K562 (cell line): ENCODE results near the gene HFE. TPM values are rescaled to one million over a fixed set of nuclear protein-coding genes. Genes with fewer than 3 reads are reported as not detected.
A peak's percentile ranks its signal among the peaks of the same experiment; 100 is the strongest.

Experiments used
- CREM ChIP-seq: IDR thresholded peaks from 2 replicates; pipeline ENCODE4 v1.6.1; 2014; ENCODE audit warnings: antibody characterized with exemption, low read depth
- HNRNPK ChIP-seq: fragments of 200-400 bp; formaldehyde crosslinking; IDR thresholded peaks from one replicate; pipeline ENCODE4 v1.6.1; 2018; ENCODE audit warnings: mild to moderate bottlenecking, low read depth, low read length; ENCODE audit not compliant: poor library complexity, severe bottlenecking
- LCOR ChIP-seq: sonication (generic); formaldehyde crosslinking; IDR thresholded peaks from 2 replicates; pipeline ENCODE4 v1.8.0; 2022; ENCODE audit warnings: mild to moderate bottlenecking, missing genetic modification reagents
- MTA2 ChIP-seq: fragments of 450-650 bp; IDR thresholded peaks from 2 replicates; pipeline ENCODE4 v1.6.1; 2016; ENCODE audit warnings: low read depth
- NBN ChIP-seq: fragments of 450-650 bp; IDR thresholded peaks from 2 replicates; pipeline ENCODE4 v1.6.1; 2016; ENCODE audit warnings: low read depth, mild to moderate bottlenecking
- NFIC ChIP-seq: fragments of 450-650 bp; IDR thresholded peaks from 2 replicates; pipeline ENCODE4 v1.6.1; 2017; ENCODE audit warnings: mild to moderate bottlenecking, inconsistent platforms
- PHTF2 ChIP-seq: fragments of 250-450 bp; sonication (Bioruptor Pico); IDR thresholded peaks from 2 replicates; pipeline ENCODE4 v1.5.0; 2021; ENCODE audit warnings: mild to moderate bottlenecking
- SIX5 ChIP-seq, 2 experiments: IDR thresholded peaks; 2 replicates each; pipeline ENCODE4 v1.6.1; 2011; ENCODE audit warnings: low read length in 2 of 2, borderline replicate concordance in 1 of 2, low read depth in 1 of 2, mild to moderate bottlenecking in 1 of 2, moderate library complexity in 1 of 2; ENCODE audit not compliant: insufficient read depth in 1 of 2
- SMAD2 ChIP-seq: fragments of 150-350 bp; IDR thresholded peaks from 2 replicates; pipeline ENCODE4 v1.6.1; 2014; ENCODE audit warnings: low read depth, mild to moderate bottlenecking, low read length
- TEAD1 ChIP-seq, 2 experiments: fragments of 450-650 bp in 1 of 2; sonication (generic) in 1 of 2; formaldehyde crosslinking; IDR thresholded peaks; 2 replicates each; pipeline versions ENCODE4 v1.4.0 to v1.8.0; 2020 to 2022; ENCODE audit warnings: mild to moderate bottlenecking in 2 of 2, missing genetic modification reagents in 1 of 2
- ZNF174 ChIP-seq: fragments of 250-450 bp; sonication (Bioruptor Pico); IDR thresholded peaks from 2 replicates; pipeline ENCODE4 v1.4.0; 2020; ENCODE audit warnings: mild to moderate bottlenecking
- ZNF3 ChIP-seq: fragments of 250-450 bp; sonication (Bioruptor Pico); IDR thresholded peaks from 2 replicates; pipeline ENCODE4 v1.5.0; 2021; ENCODE audit warnings: mild to moderate bottlenecking, moderate library complexity
- ZNF780A ChIP-seq: fragments of 250-450 bp; sonication (Bioruptor Pico); IDR thresholded peaks from 2 replicates; pipeline ENCODE4 v1.5.0; 2021; ENCODE audit warnings: mild to moderate bottlenecking
- polyA plus RNA-seq, 8 experiments: library from polyadenylated mRNA; depleted of rRNA in 4 of 8; stranded (reverse) in 5 of 8; unstranded in 3 of 8; fragments of >200 nt; fragmentation: Nextera tagmentation in 2 of 8; fragmentation: Illumina TruSeq in 1 of 8; extraction: Ambion mirVana in 2 of 8; extraction: Trizol in 1 of 8; gene quantifications; 2 replicates each; pipeline versions ENCODE4 v1.2.1 to v1.2.3, GENCODE V29; 2011 to 2014; ENCODE audit warnings: inconsistent platforms in 1 of 8, missing spikeins in 1 of 8
- total RNA-seq, 7 experiments: library from RNA; depleted of rRNA in 6 of 7; stranded (reverse); fragments of >200 nt in 6 of 7; fragmentation: Illumina TruSeq in 2 of 7; extraction: Trizol in 2 of 7; gene quantifications; 2 replicates each; pipeline versions ENCODE4 v1.2.1 to v1.2.3, GENCODE V29; 2011 to 2021; ENCODE audit warnings: low replicate concordance in 1 of 7
- TF ChIP-seq, protein P1 (sequence below), 2 experiments: fragments of 150-350 bp in 1 of 2; IDR thresholded peaks; 2 replicates each; pipeline ENCODE4 v1.6.1; 2012 to 2016; ENCODE audit warnings: low read depth in 2 of 2, low read length in 2 of 2, mild to moderate bottlenecking in 1 of 2, moderate library complexity in 1 of 2
- TF ChIP-seq, protein P2 (sequence below), 3 experiments: IDR thresholded peaks in 2 of 3; conservative IDR thresholded peaks in 1 of 3; 2 replicates each; pipeline ENCODE4 v1.5.1; 2011 to 2012; ENCODE audit warnings: low read length in 3 of 3, mild to moderate bottlenecking in 3 of 3, control low read depth in 2 of 3, improper control_type of control experiment in 1 of 3, inconsistent platforms in 1 of 3, low read depth in 1 of 3, mixed read lengths in 1 of 3, moderate library complexity in 1 of 3; ENCODE audit not compliant: insufficient read depth in 2 of 3
- TF ChIP-seq, protein P3 (sequence below): fragments of 250-450 bp; sonication (Bioruptor Pico); IDR thresholded peaks from 2 replicates; pipeline ENCODE4 v1.8.0; 2021; ENCODE audit warnings: mild to moderate bottlenecking, moderate library complexity
- TF ChIP-seq, protein P4 (sequence below): fragments of 450-650 bp; IDR thresholded peaks from 2 replicates; pipeline ENCODE4 v1.6.1; 2016
- TF ChIP-seq, protein P5 (sequence below): sonication (generic); IDR thresholded peaks from 2 replicates; pipeline ENCODE4 v1.6.1; 2016

The HFE gene
- total and polyA plus RNA-seq, 9 of the 15 experiments (the other 6 are each of a cell fraction or from before 2014, with no cell fraction given) = 0.14 to 1.2 (median 0.76) TPM

DNA sequence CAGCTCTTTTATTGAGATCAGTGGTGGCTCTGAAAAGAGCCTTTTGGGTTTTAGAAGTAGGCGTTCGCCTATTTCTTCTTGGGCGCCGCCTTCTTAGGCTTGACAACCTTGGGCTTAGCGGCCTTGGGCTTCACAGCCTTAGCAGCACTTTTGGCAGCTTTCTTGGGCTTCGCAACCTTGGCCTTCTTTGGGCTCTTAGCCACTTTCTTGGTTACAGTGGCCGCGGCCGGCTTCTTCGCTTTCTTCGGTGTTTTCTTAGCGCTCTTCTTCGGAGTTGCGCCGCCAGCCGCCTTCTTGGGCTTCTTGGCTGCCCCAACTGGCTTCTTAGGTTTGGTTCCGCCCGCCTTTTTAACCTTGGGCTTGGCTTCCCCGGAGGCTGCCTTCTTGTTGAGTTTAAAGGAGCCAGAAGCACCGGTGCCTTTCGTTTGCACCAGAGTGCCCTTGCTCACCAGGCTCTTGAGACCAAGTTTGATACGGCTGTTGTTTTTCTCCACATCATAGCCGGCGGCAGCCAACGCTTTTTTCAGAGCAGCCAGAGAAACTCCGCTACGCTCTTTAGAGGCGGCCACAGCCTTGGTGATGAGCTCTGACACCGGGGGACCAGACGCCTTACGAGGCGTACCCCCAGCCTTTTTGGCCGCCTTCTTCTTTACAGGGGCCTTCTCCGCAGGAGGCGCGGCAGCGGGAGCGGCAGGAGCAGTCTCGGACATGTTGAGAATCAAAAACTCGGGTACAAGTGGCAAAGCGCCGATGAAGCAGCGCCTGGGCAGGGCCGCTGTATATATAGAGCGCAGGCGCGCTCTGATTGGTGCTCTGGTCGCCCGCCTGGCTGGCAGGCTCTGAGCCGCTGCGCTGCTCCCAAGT lies 31.3 kb upstream of the HFE start (continued):
- TF ChIP-seq, protein P1, sequence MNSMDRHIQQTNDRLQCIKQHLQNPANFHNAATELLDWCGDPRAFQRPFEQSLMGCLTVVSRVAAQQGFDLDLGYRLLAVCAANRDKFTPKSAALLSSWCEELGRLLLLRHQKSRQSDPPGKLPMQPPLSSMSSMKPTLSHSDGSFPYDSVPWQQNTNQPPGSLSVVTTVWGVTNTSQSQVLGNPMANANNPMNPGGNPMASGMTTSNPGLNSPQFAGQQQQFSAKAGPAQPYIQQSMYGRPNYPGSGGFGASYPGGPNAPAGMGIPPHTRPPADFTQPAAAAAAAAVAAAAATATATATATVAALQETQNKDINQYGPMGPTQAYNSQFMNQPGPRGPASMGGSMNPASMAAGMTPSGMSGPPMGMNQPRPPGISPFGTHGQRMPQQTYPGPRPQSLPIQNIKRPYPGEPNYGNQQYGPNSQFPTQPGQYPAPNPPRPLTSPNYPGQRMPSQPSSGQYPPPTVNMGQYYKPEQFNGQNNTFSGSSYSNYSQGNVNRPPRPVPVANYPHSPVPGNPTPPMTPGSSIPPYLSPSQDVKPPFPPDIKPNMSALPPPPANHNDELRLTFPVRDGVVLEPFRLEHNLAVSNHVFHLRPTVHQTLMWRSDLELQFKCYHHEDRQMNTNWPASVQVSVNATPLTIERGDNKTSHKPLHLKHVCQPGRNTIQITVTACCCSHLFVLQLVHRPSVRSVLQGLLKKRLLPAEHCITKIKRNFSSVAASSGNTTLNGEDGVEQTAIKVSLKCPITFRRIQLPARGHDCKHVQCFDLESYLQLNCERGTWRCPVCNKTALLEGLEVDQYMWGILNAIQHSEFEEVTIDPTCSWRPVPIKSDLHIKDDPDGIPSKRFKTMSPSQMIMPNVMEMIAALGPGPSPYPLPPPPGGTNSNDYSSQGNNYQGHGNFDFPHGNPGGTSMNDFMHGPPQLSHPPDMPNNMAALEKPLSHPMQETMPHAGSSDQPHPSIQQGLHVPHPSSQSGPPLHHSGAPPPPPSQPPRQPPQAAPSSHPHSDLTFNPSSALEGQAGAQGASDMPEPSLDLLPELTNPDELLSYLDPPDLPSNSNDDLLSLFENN (IDR thresholded peaks at IDR 0.05; ENCODE audit: low read depth in 2 of 2, low read length in 2 of 2) = peak in 1 of 2 experiments; percentile 92; a peak in 2 of 4 replicates
- TF ChIP-seq NFIC (peak; percentile 72), MTA2 (no peak), ZNF174 (CRISPR knock-in tag) (no peak), TEAD1 (CRISPR knock-in tag; IDR thresholded peaks at IDR 0.05) (peak in 1 of 2 experiments; percentile 39; a peak in 2 of 4 replicates), ZNF780A (CRISPR knock-in tag) (peak; percentile 82; the same call in 1 of the 2 replicates), CREM (peak; percentile 76), HNRNPK (no peak), SMAD2 (no peak), NBN (peak; percentile 80), SIX5 (IDR thresholded peaks at IDR 0.05; ENCODE audit: borderline replicate concordance in 1 of 2, insufficient read depth in 1 of 2, low read depth in 1 of 2, low read length in 2 of 2) (no peak), LCOR (CRISPR knock-in tag) (peak; percentile 97), ZNF3 (CRISPR knock-in tag) (no peak), PHTF2 (CRISPR knock-in tag) (peak; percentile 7; the same call in 1 of the 2 replicates)
- TF ChIP-seq, protein P2, sequence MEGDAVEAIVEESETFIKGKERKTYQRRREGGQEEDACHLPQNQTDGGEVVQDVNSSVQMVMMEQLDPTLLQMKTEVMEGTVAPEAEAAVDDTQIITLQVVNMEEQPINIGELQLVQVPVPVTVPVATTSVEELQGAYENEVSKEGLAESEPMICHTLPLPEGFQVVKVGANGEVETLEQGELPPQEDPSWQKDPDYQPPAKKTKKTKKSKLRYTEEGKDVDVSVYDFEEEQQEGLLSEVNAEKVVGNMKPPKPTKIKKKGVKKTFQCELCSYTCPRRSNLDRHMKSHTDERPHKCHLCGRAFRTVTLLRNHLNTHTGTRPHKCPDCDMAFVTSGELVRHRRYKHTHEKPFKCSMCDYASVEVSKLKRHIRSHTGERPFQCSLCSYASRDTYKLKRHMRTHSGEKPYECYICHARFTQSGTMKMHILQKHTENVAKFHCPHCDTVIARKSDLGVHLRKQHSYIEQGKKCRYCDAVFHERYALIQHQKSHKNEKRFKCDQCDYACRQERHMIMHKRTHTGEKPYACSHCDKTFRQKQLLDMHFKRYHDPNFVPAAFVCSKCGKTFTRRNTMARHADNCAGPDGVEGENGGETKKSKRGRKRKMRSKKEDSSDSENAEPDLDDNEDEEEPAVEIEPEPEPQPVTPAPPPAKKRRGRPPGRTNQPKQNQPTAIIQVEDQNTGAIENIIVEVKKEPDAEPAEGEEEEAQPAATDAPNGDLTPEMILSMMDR (IDR thresholded peaks at IDR 0.05 in 2 of 3, conservative IDR thresholded peaks at IDR 0.05 in 1 of 3; ENCODE audit: insufficient read depth in 2 of 3, low read depth in 1 of 3, low read length in 3 of 3) = peak in 1 of 3 experiments; percentile 14; a peak in 3 of 6 replicates
- TF ChIP-seq, protein P3, sequence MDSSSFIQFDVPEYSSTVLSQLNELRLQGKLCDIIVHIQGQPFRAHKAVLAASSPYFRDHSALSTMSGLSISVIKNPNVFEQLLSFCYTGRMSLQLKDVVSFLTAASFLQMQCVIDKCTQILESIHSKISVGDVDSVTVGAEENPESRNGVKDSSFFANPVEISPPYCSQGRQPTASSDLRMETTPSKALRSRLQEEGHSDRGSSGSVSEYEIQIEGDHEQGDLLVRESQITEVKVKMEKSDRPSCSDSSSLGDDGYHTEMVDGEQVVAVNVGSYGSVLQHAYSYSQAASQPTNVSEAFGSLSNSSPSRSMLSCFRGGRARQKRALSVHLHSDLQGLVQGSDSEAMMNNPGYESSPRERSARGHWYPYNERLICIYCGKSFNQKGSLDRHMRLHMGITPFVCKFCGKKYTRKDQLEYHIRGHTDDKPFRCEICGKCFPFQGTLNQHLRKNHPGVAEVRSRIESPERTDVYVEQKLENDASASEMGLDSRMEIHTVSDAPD = no peak
- TF ChIP-seq, protein P4, sequence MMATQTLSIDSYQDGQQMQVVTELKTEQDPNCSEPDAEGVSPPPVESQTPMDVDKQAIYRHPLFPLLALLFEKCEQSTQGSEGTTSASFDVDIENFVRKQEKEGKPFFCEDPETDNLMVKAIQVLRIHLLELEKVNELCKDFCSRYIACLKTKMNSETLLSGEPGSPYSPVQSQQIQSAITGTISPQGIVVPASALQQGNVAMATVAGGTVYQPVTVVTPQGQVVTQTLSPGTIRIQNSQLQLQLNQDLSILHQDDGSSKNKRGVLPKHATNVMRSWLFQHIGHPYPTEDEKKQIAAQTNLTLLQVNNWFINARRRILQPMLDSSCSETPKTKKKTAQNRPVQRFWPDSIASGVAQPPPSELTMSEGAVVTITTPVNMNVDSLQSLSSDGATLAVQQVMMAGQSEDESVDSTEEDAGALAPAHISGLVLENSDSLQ = no peak; the same call in 1 of the 2 replicates
- TF ChIP-seq, protein P5, sequence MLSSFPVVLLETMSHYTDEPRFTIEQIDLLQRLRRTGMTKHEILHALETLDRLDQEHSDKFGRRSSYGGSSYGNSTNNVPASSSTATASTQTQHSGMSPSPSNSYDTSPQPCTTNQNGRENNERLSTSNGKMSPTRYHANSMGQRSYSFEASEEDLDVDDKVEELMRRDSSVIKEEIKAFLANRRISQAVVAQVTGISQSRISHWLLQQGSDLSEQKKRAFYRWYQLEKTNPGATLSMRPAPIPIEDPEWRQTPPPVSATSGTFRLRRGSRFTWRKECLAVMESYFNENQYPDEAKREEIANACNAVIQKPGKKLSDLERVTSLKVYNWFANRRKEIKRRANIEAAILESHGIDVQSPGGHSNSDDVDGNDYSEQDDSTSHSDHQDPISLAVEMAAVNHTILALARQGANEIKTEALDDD = no peak; the same call in 1 of the 2 replicates
